H1 (cell line): ENCODE results near the gene ATP1B3. TPM values are rescaled to one million over a fixed set of nuclear protein-coding genes. Genes with fewer than 3 reads are reported as not detected.

ENCODE experiments used
- CTCF ChIA-PET: fragments of 300-600 bp; sonication (Branson Sonifier 250); formaldehyde crosslinking; loops from one replicate; lab custom pipeline; 2021; ENCODE audit not compliant: partially characterized antibody; lab: Charles Lee
- POLR2A ChIA-PET: fragments of 300-600 bp; sonication (Branson Sonifier 250); formaldehyde crosslinking; loops from one replicate; lab custom pipeline; 2021; ENCODE audit warnings: inconsistent platforms; ENCODE audit not compliant: partially characterized antibody; lab: Charles Lee
- DNase-seq, 2 experiments: peaks; one replicate each; pipeline versions ENCODE4 v3.0.0 to v3.0.0-alpha.2; 2010 to 2022; ENCODE audit warnings: low spot score in 2 of 2, low read depth in 1 of 2, mixed read lengths in 1 of 2
- FAIRE-seq: peaks from 2 replicates; lab custom pipeline; 2011; peaks lifted over from hg19 to GRCh38; lab: Jason Lieb, UNC
- H2AFZ ChIP-seq: 2 replicates; pipeline ENCODE4 v1.8.1; 2012; ENCODE audit warnings: low read length, inconsistent platforms
- H2AK5ac ChIP-seq: 2 replicates; pipeline ENCODE4 v1.6.1; 2013; ENCODE audit warnings: low read depth, low read length
- H2BK120ac ChIP-seq: replicated peaks from 2 replicates; pipeline ENCODE3; 2013; ENCODE audit warnings: low read depth, low read length, inconsistent platforms
- H2BK12ac ChIP-seq: 2 replicates; pipeline ENCODE4 v1.6.1; 2013; ENCODE audit warnings: low read depth, low read length
- H2BK15ac ChIP-seq: 2 replicates; pipeline ENCODE4 v1.6.1; 2013; ENCODE audit warnings: low read length
- H2BK20ac ChIP-seq: 2 replicates; pipeline ENCODE4 v1.6.1; 2013; ENCODE audit warnings: low read length
- H2BK5ac ChIP-seq: 2 replicates; pipeline ENCODE4 v1.6.1; 2013; ENCODE audit warnings: low read depth, low read length
- H3K14ac ChIP-seq: 2 replicates; pipeline ENCODE4 v1.6.1; 2013; ENCODE audit warnings: inconsistent platforms; ENCODE audit not compliant: insufficient read length
- H3K18ac ChIP-seq: 2 replicates; pipeline ENCODE4 v1.6.1; 2013; ENCODE audit warnings: low read length; ENCODE audit errors: extremely low read depth
- H3K23ac ChIP-seq: 2 replicates; pipeline ENCODE4 v1.6.1; 2013; ENCODE audit warnings: inconsistent platforms; ENCODE audit not compliant: insufficient read length
- H3K23me2 ChIP-seq: 2 replicates; pipeline ENCODE4 v1.6.1; 2013; ENCODE audit warnings: low read depth, low read length
- H3K27ac ChIP-seq: 2 replicates; pipeline ENCODE4 v1.6.1; 2011; ENCODE audit warnings: low read depth, low read length, inconsistent platforms
- H3K27me3 ChIP-seq, 4 experiments: replicated peaks in 1 of 4; 1 replicate in 1 of 4; 2 replicates in 3 of 4; pipeline versions ENCODE4 v1.6.1 to v1.8.1; 2011 to 2013; ENCODE audit warnings: low read length in 3 of 4, mild to moderate bottlenecking in 3 of 4, inconsistent platforms in 2 of 4, mixed read lengths in 2 of 4, moderate library complexity in 1 of 4; ENCODE audit not compliant: control insufficient read depth in 3 of 4, insufficient read depth in 3 of 4; ENCODE audit errors: extremely low read depth in 1 of 4
- H3K36me3 ChIP-seq, 4 experiments: 2 replicates each; pipeline versions ENCODE4 v1.6.1 to v1.8.1; 2011 to 2013; ENCODE audit warnings: mild to moderate bottlenecking in 4 of 4, low read length in 3 of 4, moderate library complexity in 2 of 4, control low read depth in 1 of 4, inconsistent platforms in 1 of 4; ENCODE audit not compliant: insufficient read depth in 4 of 4, control insufficient read depth in 2 of 4
- H3K4ac ChIP-seq: replicated peaks from 2 replicates; pipeline ENCODE3; 2013; ENCODE audit warnings: low read length, low read depth, mixed read lengths, inconsistent platforms; ENCODE audit not compliant: insufficient read length
- H3K4me1 ChIP-seq, 4 experiments: replicated peaks in 1 of 4; 1 replicate in 1 of 4; 2 replicates in 3 of 4; pipeline versions ENCODE4 v1.6.1 to v1.8.1; 2011 to 2013; ENCODE audit warnings: low read length in 3 of 4, inconsistent platforms in 2 of 4, mixed read lengths in 1 of 4; ENCODE audit not compliant: insufficient read depth in 4 of 4, control insufficient read depth in 3 of 4
- H3K4me2 ChIP-seq, 2 experiments: 2 replicates each; pipeline versions ENCODE4 v1.6.1 to v1.8.1; 2011 to 2013; ENCODE audit warnings: low read depth in 2 of 2, low read length in 2 of 2, control low read depth in 1 of 2, inconsistent platforms in 1 of 2, mild to moderate bottlenecking in 1 of 2; ENCODE audit not compliant: insufficient read depth in 1 of 2
- H3K4me3 ChIP-seq, 4 experiments: fragments of 200-600, 300-600 bp in 1 of 4; sonication (generic), shearing (Covaris generic), sonication (Bioruptor Twin) in 1 of 4; 2 replicates each; pipeline versions ENCODE4 v1.5.1 to v1.8.1; 2011 to 2016; ENCODE audit warnings: low read length in 4 of 4, low read depth in 3 of 4, control low read depth in 2 of 4, inconsistent platforms in 2 of 4, mild to moderate bottlenecking in 2 of 4, mixed read lengths in 1 of 4, moderate library complexity in 1 of 4; ENCODE audit not compliant: insufficient read depth in 2 of 4; ENCODE audit errors: extremely low read depth in 1 of 4
- H3K56ac ChIP-seq: replicated peaks from 2 replicates; pipeline ENCODE3; 2013; ENCODE audit warnings: low read depth, mild to moderate bottlenecking, mixed read lengths, low read length, inconsistent platforms; ENCODE audit not compliant: insufficient read length
- H3K79me1 ChIP-seq: 2 replicates; pipeline ENCODE4 v1.6.1; 2013; ENCODE audit warnings: low read depth, low read length, control low read depth
- H3K79me2 ChIP-seq, 2 experiments: 2 replicates each; pipeline versions ENCODE4 v1.6.1 to v1.8.1; 2012 to 2013; ENCODE audit warnings: low read length in 2 of 2, mild to moderate bottlenecking in 2 of 2, inconsistent platforms in 1 of 2; ENCODE audit not compliant: insufficient read depth in 2 of 2, control insufficient read depth in 1 of 2
- H3K9ac ChIP-seq, 4 experiments: replicated peaks in 1 of 4; 1 replicate in 1 of 4; 2 replicates in 3 of 4; pipeline versions ENCODE4 v1.6.1 to v1.8.1; 2011 to 2013; ENCODE audit warnings: low read depth in 3 of 4, low read length in 3 of 4, control low read depth in 2 of 4, mild to moderate bottlenecking in 2 of 4, moderate library complexity in 2 of 4, inconsistent platforms in 1 of 4; ENCODE audit errors: extremely low read depth in 1 of 4
- H3K9me3 ChIP-seq, 2 experiments: 2 replicates each; pipeline versions ENCODE4 v1.6.1 to v1.8.1; 2012 to 2013; ENCODE audit warnings: mild to moderate bottlenecking in 2 of 2, moderate library complexity in 2 of 2, control low read depth in 1 of 2, inconsistent platforms in 1 of 2, low read depth in 1 of 2, low read length in 1 of 2, mixed read lengths in 1 of 2; ENCODE audit not compliant: insufficient read depth in 2 of 2
- H4K20me1 ChIP-seq, 2 experiments: replicated peaks in 1 of 2; 2 replicates each; pipeline versions ENCODE3 to v1.8.1; 2011 to 2013; ENCODE audit warnings: inconsistent platforms in 2 of 2, low read length in 2 of 2, mild to moderate bottlenecking in 1 of 2; ENCODE audit not compliant: insufficient read depth in 2 of 2, control insufficient read depth in 1 of 2
- H4K5ac ChIP-seq: 2 replicates; pipeline ENCODE4 v1.6.1; 2013; ENCODE audit warnings: low read length, low read depth, mixed read lengths, inconsistent platforms; ENCODE audit not compliant: insufficient read length
- H4K8ac ChIP-seq: 2 replicates; pipeline ENCODE4 v1.8.0; 2013; ENCODE audit warnings: mild to moderate bottlenecking, moderate library complexity, low read length, inconsistent platforms; ENCODE audit not compliant: insufficient read depth; ENCODE audit errors: extremely low read depth
- H4K91ac ChIP-seq: replicated peaks from 2 replicates; pipeline ENCODE3; 2013; ENCODE audit warnings: low read length, mixed read lengths, inconsistent platforms; ENCODE audit not compliant: insufficient read length
- BACH1 ChIP-seq: IDR thresholded peaks from 2 replicates; pipeline ENCODE4 v1.6.1; 2012; ENCODE audit warnings: low read length, improper control_type of control experiment
- CREB1 ChIP-seq: IDR thresholded peaks from 2 replicates; pipeline ENCODE4 v1.6.1; 2012; ENCODE audit warnings: inconsistent platforms
- CTBP2 ChIP-seq: IDR thresholded peaks from 2 replicates; pipeline ENCODE4 v1.7.0; 2011; ENCODE audit warnings: borderline replicate concordance, mild to moderate bottlenecking, moderate library complexity, mixed read lengths, low read length; ENCODE audit not compliant: insufficient read depth, insufficient read length
- FOSL1 ChIP-seq: IDR thresholded peaks from 2 replicates; pipeline ENCODE4 v1.6.1; 2011; ENCODE audit warnings: mild to moderate bottlenecking, low read depth, low read length, moderate library complexity; ENCODE audit not compliant: insufficient read depth
- KDM4A ChIP-seq: IDR thresholded peaks from one replicate; pipeline ENCODE4 v1.7.1; 2012; ENCODE audit warnings: low read depth, mild to moderate bottlenecking, moderate library complexity, low read length, inconsistent platforms; ENCODE audit not compliant: severe bottlenecking
- POLR2AphosphoS5 ChIP-seq: IDR thresholded peaks from 2 replicates; pipeline ENCODE4 v1.6.1; 2011; ENCODE audit warnings: low read depth, low read length
- RAD21 ChIP-seq, 2 experiments: IDR thresholded peaks in 1 of 2; conservative IDR thresholded peaks in 1 of 2; 2 replicates each; pipeline ENCODE4 v1.6.1; 2011; ENCODE audit warnings: low read depth in 2 of 2, low read length in 2 of 2, improper control_type of control experiment in 1 of 2, inconsistent platforms in 1 of 2, mild to moderate bottlenecking in 1 of 2, moderate library complexity in 1 of 2
- RFX5 ChIP-seq: IDR thresholded peaks from 2 replicates; pipeline ENCODE4 v1.6.1; 2011; ENCODE audit warnings: low read depth, low read length, improper control_type of control experiment, borderline replicate concordance
- SIRT6 ChIP-seq: IDR thresholded peaks from one replicate; pipeline ENCODE4 v1.7.1; 2012; ENCODE audit warnings: low read length, inconsistent platforms
- SUZ12 ChIP-seq: fragments of 200-600 bp; sonication (generic); IDR thresholded peaks from 2 replicates; pipeline ENCODE4 v1.6.1; 2012; ENCODE audit warnings: mild to moderate bottlenecking, inconsistent platforms, low read length, moderate library complexity, mixed read lengths
- TEAD4 ChIP-seq: IDR thresholded peaks from 2 replicates; pipeline ENCODE4 v1.6.1; 2012; ENCODE audit warnings: low read depth, low read length, inconsistent platforms, mixed read lengths
- polyA plus RNA-seq, 7 experiments: library from polyadenylated mRNA; depleted of rRNA in 3 of 7; stranded (reverse) in 5 of 7; unstranded in 2 of 7; fragments of >200 nt in 5 of 7; fragments of 200-250 nt in 2 of 7; gene quantifications; 1 replicate in 5 of 7; 2 replicates in 1 of 7; 4 replicates in 1 of 7; pipeline versions ENCODE4 v1.2.1 to v1.2.3, GENCODE V29; 2011 to 2013; ENCODE audit warnings: missing spikeins in 2 of 7, mixed read lengths in 2 of 7
- total RNA-seq: library from RNA; stranded (reverse); fragmentation: NEBNext Ultra II Directional; extraction: Animal tissue kit (Norgen Biotek cat#: 25700); gene quantifications from 2 replicates; pipeline ENCODE4 v1.2.1, GENCODE V29; 2021
- TF ChIP-seq, protein P1 (sequence below): IDR thresholded peaks from 2 replicates; pipeline ENCODE4 v1.6.1; 2012; ENCODE audit warnings: inconsistent platforms
- TF ChIP-seq, protein P2 (sequence below): IDR thresholded peaks from 2 replicates; pipeline ENCODE4 v1.6.1; 2012; ENCODE audit warnings: low read length, inconsistent platforms

The ATP1B3 gene
- total and polyA plus RNA-seq, 2 of the 8 experiments (the other 6 are each of a cell fraction or from before 2014, with no cell fraction given) = 233 to 342 TPM

DNA sequence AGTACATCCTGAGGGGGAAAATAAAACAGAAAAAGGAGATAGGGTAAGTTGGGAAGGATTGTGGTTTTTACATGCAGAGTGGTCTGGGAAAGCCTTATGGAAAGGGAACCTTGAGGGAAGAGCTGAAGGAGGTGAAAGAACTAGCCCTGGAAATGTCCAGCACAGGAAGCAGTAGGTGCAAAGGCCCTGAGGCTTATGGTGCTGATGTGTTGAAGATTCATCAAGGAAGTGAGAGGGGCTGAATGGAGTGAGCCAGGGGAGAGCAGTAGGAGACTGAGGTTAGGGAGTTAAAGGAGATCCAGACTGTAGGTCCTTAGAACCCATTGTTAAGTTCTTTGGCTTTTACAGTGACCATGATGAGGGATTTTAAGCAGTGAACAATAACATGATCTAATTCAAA, 33.0 kb downstream of the ATP1B3 start:
- Histone ChIP-seq H3K79me2 (no peaks in the 10 kb centered on the region; a peak in 1 of 4 replicates), H4K20me1 (peaks cover 0 to 1% of the 10 kb centered on the region in 2 experiments), H3K23me2 (no peaks in the 10 kb centered on the region), H4K5ac (no peak overlapping the region), H2BK5ac (no peak overlapping the region), H3K23ac (no peak overlapping the region), H3K36me3 (peaks cover 2 to 73% (median 39%) of the 10 kb centered on the region in 4 experiments; a peak in 7 of 8 replicates), H3K4me1 (no peaks in the 10 kb centered on the region), H4K8ac (no peak overlapping the region), H3K9me3 (no peaks in the 10 kb centered on the region), H2BK12ac (no peak overlapping the region), H2AFZ (no peak overlapping the region), H2BK20ac (no peak overlapping the region), H3K27ac (no peak overlapping the region), H3K14ac (no peak overlapping the region), H2BK15ac (no peak overlapping the region), H3K4me2 (no peak overlapping the region), H3K4ac (no peak overlapping the region), H2BK120ac (no peak overlapping the region), H4K91ac (no peak overlapping the region), H3K18ac (no peak overlapping the region), H3K79me1 (peaks cover 3% of the 10 kb centered on the region; the same call in 1 of the 2 replicates), H3K27me3 (no peaks in the 10 kb centered on the region), H3K56ac (no peak overlapping the region), H3K9ac (no peak overlapping the region), H3K4me3 (no peak overlapping the region), H2AK5ac (no peak overlapping the region)
- FAIRE-seq (no peak), DNase-seq (no peak)
- ChIA-PET POLR2A (interaction anchor here (1.5 kb wide), 1 partner anchor 9 kb away, joined by 4 read pairs; no protein-coding TSS in a partner anchor), CTCF (interaction anchor here (0.8 to 1.6 kb wide), 4 partner anchors 16 to 208 kb away, joined by 3 to 7 read pairs (median 4); no protein-coding TSS in a partner anchor)
- TF ChIP-seq CREB1 (no peak), CTBP2 (no peak), SIRT6 (no peak), FOSL1 (no peak), RFX5 (no peak), TEAD4 (no peak), RAD21 (IDR thresholded peaks at IDR 0.05 in 1 of 2, conservative IDR thresholded peaks at IDR 0.05 in 1 of 2; ENCODE audit: low read depth in 2 of 2, low read length in 2 of 2) (no peak), KDM4A (no peak), SUZ12 (no peak), BACH1 (no peak), POLR2AphosphoS5 (no peak)
- TF ChIP-seq, protein P1, sequence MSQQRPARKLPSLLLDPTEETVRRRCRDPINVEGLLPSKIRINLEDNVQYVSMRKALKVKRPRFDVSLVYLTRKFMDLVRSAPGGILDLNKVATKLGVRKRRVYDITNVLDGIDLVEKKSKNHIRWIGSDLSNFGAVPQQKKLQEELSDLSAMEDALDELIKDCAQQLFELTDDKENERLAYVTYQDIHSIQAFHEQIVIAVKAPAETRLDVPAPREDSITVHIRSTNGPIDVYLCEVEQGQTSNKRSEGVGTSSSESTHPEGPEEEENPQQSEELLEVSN = no peak
- TF ChIP-seq, protein P2, sequence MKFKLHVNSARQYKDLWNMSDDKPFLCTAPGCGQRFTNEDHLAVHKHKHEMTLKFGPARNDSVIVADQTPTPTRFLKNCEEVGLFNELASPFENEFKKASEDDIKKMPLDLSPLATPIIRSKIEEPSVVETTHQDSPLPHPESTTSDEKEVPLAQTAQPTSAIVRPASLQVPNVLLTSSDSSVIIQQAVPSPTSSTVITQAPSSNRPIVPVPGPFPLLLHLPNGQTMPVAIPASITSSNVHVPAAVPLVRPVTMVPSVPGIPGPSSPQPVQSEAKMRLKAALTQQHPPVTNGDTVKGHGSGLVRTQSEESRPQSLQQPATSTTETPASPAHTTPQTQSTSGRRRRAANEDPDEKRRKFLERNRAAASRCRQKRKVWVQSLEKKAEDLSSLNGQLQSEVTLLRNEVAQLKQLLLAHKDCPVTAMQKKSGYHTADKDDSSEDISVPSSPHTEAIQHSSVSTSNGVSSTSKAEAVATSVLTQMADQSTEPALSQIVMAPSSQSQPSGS = no peak
